H9 (cell line): ENCODE measurements around the gene KAT6B. TPM values are rescaled to one million over a fixed set of nuclear protein-coding genes. Genes with fewer than 3 reads are reported as not detected.

Source experiments
- DNase-seq: peaks from one replicate; pipeline ENCODE4 v3.0.0-alpha.2; 2017
- H2AFZ ChIP-seq: one replicate; pipeline ENCODE4 v1.6.1; 2013; ENCODE audit warnings: mild to moderate bottlenecking, low read length, control low read depth, moderate library complexity
- H2AK5ac ChIP-seq: 2 replicates; pipeline ENCODE4 v1.6.1; 2013; ENCODE audit warnings: low read length, control low read depth, mixed read lengths; ENCODE audit not compliant: insufficient read length
- H2BK120ac ChIP-seq: one replicate; pipeline ENCODE4 v1.6.1; 2013; ENCODE audit warnings: low read depth, mild to moderate bottlenecking, low read length, control low read depth, inconsistent platforms; ENCODE audit not compliant: poor library complexity, severe bottlenecking
- H2BK12ac ChIP-seq: 2 replicates; pipeline ENCODE4 v1.6.1; 2013; ENCODE audit warnings: low read length, control low read depth, mixed read lengths, low read depth; ENCODE audit not compliant: insufficient read length
- H2BK15ac ChIP-seq: 2 replicates; pipeline ENCODE4 v1.6.1; 2013; ENCODE audit warnings: low read depth, low read length, control low read depth
- H2BK20ac ChIP-seq: one replicate; pipeline ENCODE4 v1.6.1; 2013; ENCODE audit warnings: low read depth, mild to moderate bottlenecking, low read length, control low read depth, inconsistent platforms; ENCODE audit not compliant: poor library complexity, severe bottlenecking
- H2BK5ac ChIP-seq: 2 replicates; pipeline ENCODE4 v1.6.1; 2013; ENCODE audit warnings: low read length, control low read depth, mixed read lengths; ENCODE audit not compliant: insufficient read length
- H3K14ac ChIP-seq: 2 replicates; pipeline ENCODE4 v1.6.1; 2013; ENCODE audit warnings: low read length, control low read depth; ENCODE audit not compliant: insufficient read depth
- H3K18ac ChIP-seq: 2 replicates; pipeline ENCODE4 v1.6.1; 2013; ENCODE audit warnings: low read depth, mild to moderate bottlenecking, mixed read lengths, low read length, control low read depth; ENCODE audit not compliant: insufficient read length
- H3K23ac ChIP-seq: 2 replicates; pipeline ENCODE4 v1.6.1; 2013; ENCODE audit warnings: low read length, control low read depth, mixed read lengths, low read depth; ENCODE audit not compliant: insufficient read length
- H3K23me2 ChIP-seq: 2 replicates; pipeline ENCODE4 v1.6.1; 2013; ENCODE audit warnings: low read depth, mild to moderate bottlenecking, mixed read lengths, low read length, control low read depth; ENCODE audit not compliant: insufficient read length, poor library complexity, severe bottlenecking
- H3K27ac ChIP-seq: 2 replicates; pipeline ENCODE4 v1.5.1; 2013; ENCODE audit warnings: low read length, control low read depth, mixed read lengths, low read depth; ENCODE audit not compliant: insufficient read length
- H3K27me3 ChIP-seq: 2 replicates; pipeline ENCODE4 v1.6.1; 2013; ENCODE audit warnings: low read length, control low read depth, inconsistent platforms; ENCODE audit not compliant: insufficient read depth
- H3K4ac ChIP-seq: 2 replicates; pipeline ENCODE4 v1.6.1; 2013; ENCODE audit warnings: low read depth, mild to moderate bottlenecking, control low read depth, inconsistent platforms, low read length, moderate library complexity
- H3K4me1 ChIP-seq: 2 replicates; pipeline ENCODE4 v1.6.1; 2013; ENCODE audit warnings: low read length, control low read depth, inconsistent platforms; ENCODE audit not compliant: insufficient read depth
- H3K4me2 ChIP-seq: 2 replicates; pipeline ENCODE4 v1.6.1; 2013; ENCODE audit warnings: low read length, control low read depth, mixed read lengths; ENCODE audit not compliant: insufficient read length, insufficient read depth
- H3K56ac ChIP-seq: 2 replicates; pipeline ENCODE4 v1.6.1; 2013; ENCODE audit warnings: low read depth, mild to moderate bottlenecking, mixed read lengths, low read length, control low read depth; ENCODE audit not compliant: insufficient read length
- H3K79me1 ChIP-seq: 2 replicates; pipeline ENCODE4 v1.6.1; 2013; ENCODE audit warnings: low read depth, mild to moderate bottlenecking, moderate library complexity, low read length, control low read depth, inconsistent platforms; ENCODE audit not compliant: insufficient read depth, poor library complexity, severe bottlenecking
- H3K79me2 ChIP-seq: 2 replicates; pipeline ENCODE4 v1.6.1; 2013; ENCODE audit warnings: low read length, control low read depth, inconsistent platforms; ENCODE audit not compliant: insufficient read depth
- H3K9ac ChIP-seq: 2 replicates; pipeline ENCODE4 v1.6.1; 2013; ENCODE audit warnings: low read length, control low read depth, mixed read lengths; ENCODE audit not compliant: insufficient read length; ENCODE audit errors: extremely low read depth
- H3K9me3 ChIP-seq: one replicate; pipeline ENCODE4 v1.6.1; 2013; ENCODE audit warnings: low read depth, low read length, inconsistent platforms; ENCODE audit not compliant: control insufficient read depth
- H3T11ph ChIP-seq: one replicate; pipeline ENCODE4 v1.6.1; 2013; ENCODE audit warnings: mild to moderate bottlenecking, low read length, control low read depth, inconsistent platforms
- H4K20me1 ChIP-seq: one replicate; pipeline ENCODE4 v1.6.1; 2013; ENCODE audit not compliant: control insufficient read depth, insufficient read length, insufficient read depth
- H4K5ac ChIP-seq: 2 replicates; pipeline ENCODE4 v1.6.1; 2013; ENCODE audit warnings: low read depth, mild to moderate bottlenecking, mixed read lengths, low read length, control low read depth; ENCODE audit not compliant: insufficient read length
- H4K8ac ChIP-seq: replicated peaks from 2 replicates; pipeline ENCODE4 v1.6.1; 2013; ENCODE audit warnings: low read length, control low read depth, mixed read lengths, low read depth; ENCODE audit not compliant: insufficient read length
- H4K91ac ChIP-seq: 2 replicates; pipeline ENCODE4 v1.6.1; 2013; ENCODE audit warnings: low read depth, mild to moderate bottlenecking, moderate library complexity, mixed read lengths, low read length, control low read depth; ENCODE audit not compliant: insufficient read length
- H3K27ac Mint-ChIP-seq, 3 experiments: 2 replicates in 2 of 3; 3 replicates in 1 of 3; pipeline ENCODE4 v1.8.0; 2020 to 2021; ENCODE audit warnings: mixed read lengths in 3 of 3, mild to moderate bottlenecking in 1 of 3, moderate library complexity in 1 of 3
- H3K27me3 Mint-ChIP-seq: 2 replicates; pipeline ENCODE4 v1.8.0; 2021; ENCODE audit warnings: low read depth, mild to moderate bottlenecking, moderate library complexity, mixed read lengths
- H3K36me3 Mint-ChIP-seq, 3 experiments: 2 replicates in 2 of 3; 3 replicates in 1 of 3; pipeline ENCODE4 v1.8.0; 2020 to 2021; ENCODE audit warnings: low read depth in 3 of 3, mixed read lengths in 3 of 3; ENCODE audit not compliant: insufficient read depth in 1 of 3
- H3K4me1 Mint-ChIP-seq, 2 experiments: 2 replicates each; pipeline ENCODE4 v1.8.0; 2020; ENCODE audit warnings: mixed read lengths in 2 of 2
- H3K4me3 Mint-ChIP-seq, 2 experiments: 2 replicates in 1 of 2; 3 replicates in 1 of 2; pipeline ENCODE4 v1.8.0; 2020 to 2021; ENCODE audit warnings: mild to moderate bottlenecking in 2 of 2, mixed read lengths in 2 of 2, moderate library complexity in 1 of 2
- H3K9me3 Mint-ChIP-seq, 2 experiments: 2 replicates in 1 of 2; 3 replicates in 1 of 2; pipeline ENCODE4 v1.8.0; 2020; ENCODE audit warnings: mild to moderate bottlenecking in 2 of 2, mixed read lengths in 2 of 2, moderate library complexity in 1 of 2
- WGBS: extraction: QIAGEN DNeasy Blood & Tissue Kit; methylation state at CpG from one replicate; pipeline ENCODE4 v1.1.7; 2013; ENCODE audit warnings: missing lambda C conversion rate, low lambda C conversion rate, mixed read lengths; ENCODE audit not compliant: insufficient read length; ENCODE audit errors: extremely low coverage; 5-methylcytosine and 5-hydroxymethylcytosine counted together
- total RNA-seq: library from RNA; stranded (reverse); gene quantifications from 2 replicates; pipeline ENCODE4 v1.2.1, GENCODE V29; 2021
- TF ChIP-seq, protein P1 (sequence below): fragments of 200-600 bp; sonication (generic); conservative IDR thresholded peaks from 3 replicates; pipeline ENCODE4 v1.8.0; 2021; ENCODE audit warnings: antibody characterized with exemption, mild to moderate bottlenecking

The KAT6B gene
- total RNA-seq, 1 experiment from 2014 or later = 34.2 TPM

DNA sequence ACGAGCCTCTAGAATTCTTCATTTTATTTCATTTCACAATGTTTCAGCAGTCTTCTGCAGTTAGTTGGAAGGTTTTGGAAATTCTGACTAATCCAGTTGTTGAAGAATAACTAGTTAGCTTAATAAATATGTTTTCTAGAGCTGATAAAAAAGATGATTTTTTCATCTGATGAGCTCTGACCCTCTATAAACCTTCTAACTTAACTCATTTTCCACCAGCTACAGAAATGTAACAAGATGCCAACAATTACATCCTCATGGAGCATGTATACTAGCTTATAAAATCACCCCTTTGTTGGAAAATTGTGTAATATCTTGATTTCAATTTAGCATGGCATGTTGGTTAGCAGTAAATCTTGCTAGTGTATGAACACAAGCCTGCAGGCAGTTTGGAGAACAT, 33.1 kb downstream of the KAT6B start:
- no peak overlapping the region for H4K8ac ChIP-seq
- H3K23ac ChIP-seq = no peak overlapping the region
- no peak overlapping the region for H3K14ac ChIP-seq
- H2AFZ ChIP-seq = no peak overlapping the region
- no peak overlapping the region for H3K4me2 ChIP-seq
- TF ChIP-seq, protein P1, sequence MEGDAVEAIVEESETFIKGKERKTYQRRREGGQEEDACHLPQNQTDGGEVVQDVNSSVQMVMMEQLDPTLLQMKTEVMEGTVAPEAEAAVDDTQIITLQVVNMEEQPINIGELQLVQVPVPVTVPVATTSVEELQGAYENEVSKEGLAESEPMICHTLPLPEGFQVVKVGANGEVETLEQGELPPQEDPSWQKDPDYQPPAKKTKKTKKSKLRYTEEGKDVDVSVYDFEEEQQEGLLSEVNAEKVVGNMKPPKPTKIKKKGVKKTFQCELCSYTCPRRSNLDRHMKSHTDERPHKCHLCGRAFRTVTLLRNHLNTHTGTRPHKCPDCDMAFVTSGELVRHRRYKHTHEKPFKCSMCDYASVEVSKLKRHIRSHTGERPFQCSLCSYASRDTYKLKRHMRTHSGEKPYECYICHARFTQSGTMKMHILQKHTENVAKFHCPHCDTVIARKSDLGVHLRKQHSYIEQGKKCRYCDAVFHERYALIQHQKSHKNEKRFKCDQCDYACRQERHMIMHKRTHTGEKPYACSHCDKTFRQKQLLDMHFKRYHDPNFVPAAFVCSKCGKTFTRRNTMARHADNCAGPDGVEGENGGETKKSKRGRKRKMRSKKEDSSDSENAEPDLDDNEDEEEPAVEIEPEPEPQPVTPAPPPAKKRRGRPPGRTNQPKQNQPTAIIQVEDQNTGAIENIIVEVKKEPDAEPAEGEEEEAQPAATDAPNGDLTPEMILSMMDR = no peak
- peaks cover 3% of the 10 kb centered on the region; the same call in 1 of the 2 replicates for H3K4me1 ChIP-seq
- peaks cover 9% of the 10 kb centered on the region for H3K79me1 ChIP-seq
- no peaks in the 10 kb centered on the region for H3K27me3 ChIP-seq
- H4K5ac ChIP-seq = no peak overlapping the region
- H3K27ac ChIP-seq = no peak overlapping the region
- no peak overlapping the region for H3T11ph ChIP-seq
- H3K9ac ChIP-seq = no peak overlapping the region
- Mint-ChIP-seq H3K27ac (no peak overlapping the region), H3K27me3 (no peaks in the 10 kb centered on the region), H3K9me3 (peaks cover 0 to 2% of the 10 kb centered on the region in 2 experiments; a peak in 1 of 5 replicates), H3K4me1 (peaks cover 25 to 31% of the 10 kb centered on the region in 2 experiments), H3K36me3 (peaks cover 9 to 15% (median 10%) of the 10 kb centered on the region in 3 experiments; a peak in 6 of 7 replicates), H3K4me3 (no peak overlapping the region)
- H3K18ac ChIP-seq = no peak overlapping the region
- H2BK120ac ChIP-seq = no peak overlapping the region
- H4K20me1 ChIP-seq = no peaks in the 10 kb centered on the region
- no peak overlapping the region for H3K4ac ChIP-seq
- H4K91ac ChIP-seq = no peak overlapping the region
- no peak overlapping the region for H2BK12ac ChIP-seq
- WGBS = no CpG with 5 or more reads among the region's 1 CpG
- no peak overlapping the region for H2AK5ac ChIP-seq
- H3K56ac ChIP-seq = no peak overlapping the region
- no peak overlapping the region for H2BK15ac ChIP-seq
- H3K79me2 ChIP-seq = no peaks in the 10 kb centered on the region; the same call in 1 of the 2 replicates
- no peaks in the 10 kb centered on the region for H3K23me2 ChIP-seq
- H2BK20ac ChIP-seq = no peak overlapping the region
- no peaks in the 10 kb centered on the region for H3K9me3 ChIP-seq
- H2BK5ac ChIP-seq = no peak overlapping the region
- no peak for DNase-seq
